CD14-positive monocyte (primary cell): ENCODE measurements around the gene NEDD1. TPM values are rescaled to one million over a fixed set of nuclear protein-coding genes. Genes with fewer than 3 reads are reported as not detected.

Experiments
- DNase-seq, 3 donors: peaks; one replicate each; pipeline ENCODE4 v3.0.0-alpha.2; 2011 to 2022
- H2AFZ ChIP-seq: 2 replicates; pipeline ENCODE4 v1.6.0; 2012; ENCODE audit warnings: mild to moderate bottlenecking, low read depth, low read length, inconsistent platforms; ENCODE audit not compliant: insufficient read depth, poor library complexity, severe bottlenecking
- H3K27ac ChIP-seq, 2 donors: 1 replicate in 1 of 2; 2 replicates in 1 of 2; pipeline ENCODE4 v1.5.1; 2012 to 2013; ENCODE audit warnings: low read length in 2 of 2, control low read depth in 1 of 2, inconsistent platforms in 1 of 2, low read depth in 1 of 2, mild to moderate bottlenecking in 1 of 2
- H3K27me3 ChIP-seq, 2 donors: one replicate each; pipeline versions ENCODE4 v1.6.0 to v1.6.1; 2011 to 2013; ENCODE audit warnings: low read length in 2 of 2; ENCODE audit not compliant: control insufficient read depth in 2 of 2, insufficient read depth in 2 of 2
- H3K36me3 ChIP-seq, 2 donors: replicated peaks in 1 of 2; 1 replicate in 1 of 2; 2 replicates in 1 of 2; pipeline versions ENCODE4 v1.5.1 to v1.6.1; 2012 to 2013; ENCODE audit warnings: low read length in 2 of 2, control low read depth in 1 of 2, inconsistent platforms in 1 of 2, mild to moderate bottlenecking in 1 of 2; ENCODE audit not compliant: insufficient read depth in 2 of 2, control insufficient read depth in 1 of 2
- H3K4me1 ChIP-seq, 2 donors: 1 replicate in 1 of 2; 2 replicates in 1 of 2; pipeline versions ENCODE4 v1.5.1 to v1.6.1; 2012 to 2013; ENCODE audit warnings: low read length in 2 of 2, control low read depth in 1 of 2, inconsistent platforms in 1 of 2, mild to moderate bottlenecking in 1 of 2, moderate library complexity in 1 of 2; ENCODE audit not compliant: insufficient read depth in 2 of 2, control insufficient read depth in 1 of 2
- H3K4me2 ChIP-seq: replicated peaks from 2 replicates; pipeline ENCODE3; 2012; ENCODE audit warnings: low read length, moderate library complexity, mild to moderate bottlenecking; ENCODE audit not compliant: poor library complexity, severe bottlenecking; ENCODE audit errors: extremely low read depth
- H3K4me3 ChIP-seq, 3 experiments: fragments of 200-600 bp in 1 of 3; sonication (generic) in 1 of 3; replicated peaks in 1 of 3; 1 replicate in 2 of 3; 2 replicates in 1 of 3; pipeline ENCODE4 v1.5.1; 2011 to 2013; ENCODE audit warnings: low read length in 3 of 3, mild to moderate bottlenecking in 3 of 3, control low read depth in 2 of 3, low read depth in 2 of 3, inconsistent platforms in 1 of 3, moderate library complexity in 1 of 3
- H3K79me2 ChIP-seq: 2 replicates; pipeline ENCODE4 v1.6.0; 2012; ENCODE audit warnings: mild to moderate bottlenecking, control low read depth, inconsistent platforms, low read length, moderate library complexity; ENCODE audit not compliant: insufficient read depth
- H3K9ac ChIP-seq: 2 replicates; pipeline ENCODE4 v1.6.0; 2017; ENCODE audit warnings: low read length, mild to moderate bottlenecking; ENCODE audit not compliant: insufficient read depth, poor library complexity, severe bottlenecking
- H3K9me3 ChIP-seq, 2 donors: replicated peaks in 1 of 2; 1 replicate in 1 of 2; 2 replicates in 1 of 2; pipeline versions ENCODE4 v1.5.1 to v1.6.1; 2012 to 2013; ENCODE audit warnings: low read length in 2 of 2, control low read depth in 1 of 2; ENCODE audit not compliant: control insufficient read depth in 1 of 2, insufficient read depth in 1 of 2
- H4K20me1 ChIP-seq: 2 replicates; pipeline ENCODE4 v1.6.0; 2012; ENCODE audit warnings: mild to moderate bottlenecking, low read length, control low read depth, moderate library complexity; ENCODE audit not compliant: insufficient read depth
- H3K27ac Mint-ChIP-seq, 7 donors: one replicate each; pipeline ENCODE4 v1.8.0; 2020; ENCODE audit warnings: mild to moderate bottlenecking in 7 of 7, mixed read lengths in 7 of 7, moderate library complexity in 6 of 7, inconsistent platforms in 2 of 7
- H3K27me3 Mint-ChIP-seq, 3 donors: one replicate each; pipeline ENCODE4 v1.8.0; 2021 to 2022; ENCODE audit warnings: low read depth in 3 of 3, mild to moderate bottlenecking in 3 of 3, mixed read lengths in 3 of 3, moderate library complexity in 3 of 3, inconsistent platforms in 1 of 3
- H3K36me3 Mint-ChIP-seq, 2 donors: one replicate each; pipeline ENCODE4 v1.8.0; 2020; ENCODE audit warnings: mixed read lengths in 2 of 2, inconsistent platforms in 1 of 2, mild to moderate bottlenecking in 1 of 2
- H3K4me1 Mint-ChIP-seq: one replicate; pipeline ENCODE4 v1.8.0; 2020; ENCODE audit warnings: mild to moderate bottlenecking, mixed read lengths
- H3K4me3 Mint-ChIP-seq, 2 donors: one replicate each; pipeline ENCODE4 v1.8.0; 2020; ENCODE audit warnings: mild to moderate bottlenecking in 2 of 2, mixed read lengths in 2 of 2, moderate library complexity in 1 of 2
- H3K9me3 Mint-ChIP-seq, 7 donors: one replicate each; pipeline ENCODE4 v1.8.0; 2020 to 2022; ENCODE audit warnings: mixed read lengths in 7 of 7, mild to moderate bottlenecking in 6 of 7, moderate library complexity in 6 of 7, inconsistent platforms in 2 of 7
- WGBS: methylation state at CpG from one replicate; pipeline ENCODE4 v1.1.5; 2013; ENCODE audit warnings: missing lambda C conversion rate; ENCODE audit not compliant: insufficient coverage; 5-methylcytosine and 5-hydroxymethylcytosine counted together
- intact Hi-C, 2 donors: fragments of 100-400 bp; cut with micrococcal nuclease; formaldehyde crosslinking; loops; one replicate each; pipeline versions ENCODE4 v1.15.0 to v1.15.1; 2023
- polyA plus RNA-seq, 3 donors: library from polyadenylated mRNA; depleted of rRNA in 1 of 3; unstranded in 2 of 3; stranded (reverse) in 1 of 3; fragments of 300-500 nt in 2 of 3; fragments of >200 nt in 1 of 3; fragmentation: Illumina TruSeq in 2 of 3; gene quantifications; 1 replicate in 2 of 3; 2 replicates in 1 of 3; pipeline ENCODE4 v1.2.3, GENCODE V29; 2012 to 2021
- TF ChIP-seq, protein P1 (sequence below): fragments of 200-600 bp; IDR thresholded peaks from one replicate; pipeline ENCODE4 v1.8.0; 2022; ENCODE audit warnings: antibody characterized with exemption, mild to moderate bottlenecking

The NEDD1 gene
- polyA plus RNA-seq, 3 donors, result 5.5 to 18.6 (median 5.8) TPM

DNA sequence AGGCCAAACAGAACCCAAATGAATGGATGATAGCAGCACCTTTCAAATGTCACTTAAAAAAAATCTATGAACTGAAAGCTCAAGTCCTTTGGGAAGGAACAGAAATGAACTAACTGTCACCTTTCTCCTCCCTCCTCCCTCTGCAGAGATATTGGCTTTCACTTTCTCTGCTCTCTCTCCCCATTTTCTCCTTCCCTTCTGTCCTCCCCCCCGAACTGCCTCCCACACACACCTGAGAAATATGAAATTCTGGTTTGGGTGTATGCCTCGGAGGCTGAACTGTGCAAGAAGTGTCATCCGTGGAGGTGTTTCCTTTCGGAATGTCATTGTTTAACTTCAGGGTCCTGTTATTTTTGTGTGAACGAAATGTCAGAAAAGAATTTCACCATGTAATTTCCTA lies 87.8 kb downstream of the NEDD1 start:
- no peak overlapping the region for H2AFZ ChIP-seq
- no peak overlapping the region for H3K27ac Mint-ChIP-seq
- no peaks in the 10 kb centered on the region for H3K4me1 Mint-ChIP-seq
- no peak overlapping the region for H3K4me2 ChIP-seq
- H3K27me3 ChIP-seq, result peaks cover 0 to 6% of the 10 kb centered on the region in 2 donors
- no peaks in the 10 kb centered on the region for H3K9me3 ChIP-seq
- TF ChIP-seq, protein P1, sequence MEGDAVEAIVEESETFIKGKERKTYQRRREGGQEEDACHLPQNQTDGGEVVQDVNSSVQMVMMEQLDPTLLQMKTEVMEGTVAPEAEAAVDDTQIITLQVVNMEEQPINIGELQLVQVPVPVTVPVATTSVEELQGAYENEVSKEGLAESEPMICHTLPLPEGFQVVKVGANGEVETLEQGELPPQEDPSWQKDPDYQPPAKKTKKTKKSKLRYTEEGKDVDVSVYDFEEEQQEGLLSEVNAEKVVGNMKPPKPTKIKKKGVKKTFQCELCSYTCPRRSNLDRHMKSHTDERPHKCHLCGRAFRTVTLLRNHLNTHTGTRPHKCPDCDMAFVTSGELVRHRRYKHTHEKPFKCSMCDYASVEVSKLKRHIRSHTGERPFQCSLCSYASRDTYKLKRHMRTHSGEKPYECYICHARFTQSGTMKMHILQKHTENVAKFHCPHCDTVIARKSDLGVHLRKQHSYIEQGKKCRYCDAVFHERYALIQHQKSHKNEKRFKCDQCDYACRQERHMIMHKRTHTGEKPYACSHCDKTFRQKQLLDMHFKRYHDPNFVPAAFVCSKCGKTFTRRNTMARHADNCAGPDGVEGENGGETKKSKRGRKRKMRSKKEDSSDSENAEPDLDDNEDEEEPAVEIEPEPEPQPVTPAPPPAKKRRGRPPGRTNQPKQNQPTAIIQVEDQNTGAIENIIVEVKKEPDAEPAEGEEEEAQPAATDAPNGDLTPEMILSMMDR, result no peak
- 77% methylated on average over 3 of the region's 5 CpGs for WGBS
- no peaks in the 10 kb centered on the region for H4K20me1 ChIP-seq
- H3K4me1 ChIP-seq, result no peaks in the 10 kb centered on the region
- H3K27me3 Mint-ChIP-seq, result peaks cover 5 to 13% (median 5%) of the 10 kb centered on the region in 3 donors
- no peak overlapping the region for H3K4me3 ChIP-seq
- no peak overlapping the region for H3K27ac ChIP-seq
- H3K36me3 ChIP-seq, result no peaks in the 10 kb centered on the region
- DNase-seq, result no peak
- intact Hi-C loops, result no loop called here
- H3K36me3 Mint-ChIP-seq, result no peaks in the 10 kb centered on the region
- no peaks in the 10 kb centered on the region for H3K79me2 ChIP-seq
- no peaks in the 10 kb centered on the region for H3K9me3 Mint-ChIP-seq
- H3K4me3 Mint-ChIP-seq, result no peak overlapping the region
- H3K9ac ChIP-seq, result no peak overlapping the region

DNA sequence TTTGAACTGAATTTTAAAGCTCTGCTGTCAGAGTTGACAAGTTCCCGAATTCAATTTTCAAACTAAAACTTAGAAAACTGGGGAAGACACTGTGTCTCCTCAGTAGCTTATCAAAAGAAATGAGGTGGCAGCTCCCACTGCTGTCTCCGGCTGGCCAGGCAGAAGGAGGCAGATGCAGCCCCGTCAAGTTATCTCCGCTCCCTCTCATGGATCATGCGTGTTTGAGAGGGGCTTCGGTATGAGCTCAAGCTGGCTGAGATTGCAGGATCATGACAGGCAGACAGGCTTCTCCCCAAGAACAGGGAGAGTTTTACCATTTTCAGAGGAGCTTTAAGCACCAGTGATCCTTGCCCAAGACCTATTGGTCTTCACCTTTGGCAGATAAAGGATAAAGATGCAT lies 88.8 kb downstream of the NEDD1 start:
- no peak overlapping the region for H3K27ac ChIP-seq
- no peak overlapping the region for H3K27ac Mint-ChIP-seq
- H3K36me3 Mint-ChIP-seq, result no peaks in the 10 kb centered on the region
- H3K4me1 ChIP-seq, result no peaks in the 10 kb centered on the region
- H3K4me3 ChIP-seq, result no peak overlapping the region
- no peak overlapping the region for H2AFZ ChIP-seq
- H3K9me3 ChIP-seq, result no peaks in the 10 kb centered on the region
- TF ChIP-seq, protein P1, result no peak
- no peaks in the 10 kb centered on the region for H3K36me3 ChIP-seq
- no peaks in the 10 kb centered on the region for H3K27me3 ChIP-seq
- no peaks in the 10 kb centered on the region for H3K4me1 Mint-ChIP-seq
- no peaks in the 10 kb centered on the region for H3K9me3 Mint-ChIP-seq
- H3K4me2 ChIP-seq, result no peak overlapping the region
- no peaks in the 10 kb centered on the region for H4K20me1 ChIP-seq
- intact Hi-C loops, result no loop called here
- no peak overlapping the region for H3K9ac ChIP-seq
- H3K79me2 ChIP-seq, result no peaks in the 10 kb centered on the region
- H3K4me3 Mint-ChIP-seq, result no peak overlapping the region
- no peak for DNase-seq
- WGBS, result 95% methylated on average over 6 of the region's 6 CpGs
- peaks cover 4 to 13% (median 5%) of the 10 kb centered on the region in 3 donors for H3K27me3 Mint-ChIP-seq
